Neural cell (in vitro differentiated cells): Measurements from ENCODE around the gene CIDEA. TPM values are rescaled to one million over a fixed set of nuclear protein-coding genes. Genes with fewer than 3 reads are reported as not detected.

Experiments used
- H2AFZ ChIP-seq: fragments of 200-600, 300-800 bp; sonication (generic), shearing (Covaris generic); 2 replicates; pipeline ENCODE4 v1.6.0; 2014; ENCODE audit warnings: low read depth, mild to moderate bottlenecking, antibody characterized with exemption, low read length, moderate library complexity
- H3F3A ChIP-seq: fragments of 200-600 bp; shearing (Covaris generic); 2 replicates; pipeline ENCODE4 v1.6.1; 2016; ENCODE audit warnings: mild to moderate bottlenecking, moderate library complexity, mixed read lengths, antibody characterized with exemption, low read length; ENCODE audit not compliant: insufficient read depth, poor library complexity, severe bottlenecking
- H3K27ac ChIP-seq: fragments of 200-600, 300-800 bp; sonication (generic), shearing (Covaris generic); 2 replicates; pipeline ENCODE4 v1.5.1; 2014; ENCODE audit warnings: mild to moderate bottlenecking, low read length, moderate library complexity
- H3K27me3 ChIP-seq: fragments of 300-800, 200-600 bp; sonication (generic), shearing (Covaris generic); 2 replicates; pipeline ENCODE4 v1.6.0; 2014; ENCODE audit warnings: mild to moderate bottlenecking, low read depth, low read length, moderate library complexity; ENCODE audit not compliant: insufficient read depth
- H3K36me3 ChIP-seq: fragments of 300-800, 200-600 bp; sonication (generic), shearing (Covaris generic); 2 replicates; pipeline ENCODE4 v1.5.1; 2014; ENCODE audit warnings: mild to moderate bottlenecking, antibody characterized with exemption, low read length, moderate library complexity; ENCODE audit not compliant: insufficient read depth
- H3K4me2 ChIP-seq: fragments of 300-800, 200-600 bp; sonication (generic), shearing (Covaris generic); 2 replicates; pipeline ENCODE4 v1.6.0; 2014; ENCODE audit warnings: mild to moderate bottlenecking, low read length
- H3K4me3 ChIP-seq: fragments of 300-800, 200-600 bp; sonication (generic), shearing (Covaris generic); 2 replicates; pipeline ENCODE4 v1.5.1; 2014; ENCODE audit warnings: mild to moderate bottlenecking, low read length, moderate library complexity
- H3K79me2 ChIP-seq: fragments of 200-600 bp; shearing (Covaris generic); replicated peaks from 2 replicates; pipeline ENCODE4 v1.6.0; 2014; ENCODE audit warnings: mild to moderate bottlenecking, low read length, moderate library complexity; ENCODE audit not compliant: insufficient read depth
- H3K9ac ChIP-seq: fragments of 300-800, 200-600 bp; sonication (generic), shearing (Covaris generic); 2 replicates; pipeline ENCODE4 v1.6.1; 2016; ENCODE audit warnings: mild to moderate bottlenecking, low read length, mixed read lengths
- H3K9me2 ChIP-seq: fragments of 200-600 bp; shearing (Covaris generic); 2 replicates; pipeline ENCODE4 v1.6.1; 2016; ENCODE audit warnings: mild to moderate bottlenecking, low read length, mixed read lengths; ENCODE audit not compliant: insufficient read depth
- H3K9me3 ChIP-seq: fragments of 200-600, 300-800 bp; sonication (generic), shearing (Covaris generic); 2 replicates; pipeline ENCODE4 v1.6.1; 2016; ENCODE audit warnings: mild to moderate bottlenecking, mixed run types, low read length, moderate library complexity, mixed read lengths
- H4K20me1 ChIP-seq: fragments of 200-600 bp; shearing (Covaris generic); 2 replicates; pipeline ENCODE4 v1.6.1; 2016; ENCODE audit warnings: mild to moderate bottlenecking, mixed run types; ENCODE audit not compliant: insufficient read depth
- EP300 ChIP-seq: fragments of 450-650 bp; conservative IDR thresholded peaks from 2 replicates; pipeline ENCODE4 v1.6.1; 2014; ENCODE audit warnings: antibody characterized with exemption, mild to moderate bottlenecking, moderate library complexity; ENCODE audit not compliant: poor library complexity, severe bottlenecking
- EZH2 ChIP-seq: fragments of 200-600, 300-800 bp; shearing (Covaris generic), sonication (generic); IDR thresholded peaks from 2 replicates; pipeline ENCODE4 v1.6.1; 2014; ENCODE audit warnings: antibody characterized with exemption, low read length, borderline replicate concordance, mild to moderate bottlenecking; ENCODE audit not compliant: insufficient read depth, poor library complexity, severe bottlenecking
- MXI1 ChIP-seq: fragments of 450-650 bp; conservative IDR thresholded peaks from 2 replicates; pipeline ENCODE4 v1.6.1; 2014; ENCODE audit warnings: antibody characterized with exemption, mild to moderate bottlenecking; ENCODE audit not compliant: poor library complexity, severe bottlenecking
- POLR2AphosphoS5 ChIP-seq: IDR thresholded peaks from 2 replicates; pipeline ENCODE4 v1.6.1; 2012
- RAD21 ChIP-seq: fragments of 450-650 bp; conservative IDR thresholded peaks from 2 replicates; pipeline ENCODE4 v1.6.1; 2014; ENCODE audit warnings: antibody characterized with exemption, mild to moderate bottlenecking, moderate library complexity
- SMC3 ChIP-seq: fragments of 450-650 bp; conservative IDR thresholded peaks from 2 replicates; pipeline ENCODE4 v1.6.1; 2014; ENCODE audit warnings: antibody characterized with exemption, mild to moderate bottlenecking, moderate library complexity; ENCODE audit not compliant: poor library complexity
- TAF1 ChIP-seq: IDR thresholded peaks from 2 replicates; pipeline ENCODE4 v1.6.1; 2012; ENCODE audit warnings: low read depth
- polyA plus RNA-seq: library from polyadenylated mRNA; depleted of rRNA; stranded (reverse); fragments of >200 nt; gene quantifications from 2 replicates; pipeline ENCODE4 v1.2.3, GENCODE V29; 2014
- TF ChIP-seq, protein P1 (sequence below): fragments of 450-650 bp; IDR thresholded peaks from 2 replicates; pipeline ENCODE4 v1.5.1; 2014; ENCODE audit warnings: antibody characterized with exemption, mild to moderate bottlenecking, moderate library complexity; ENCODE audit not compliant: poor library complexity, severe bottlenecking
- TF ChIP-seq, protein P2 (sequence below): IDR thresholded peaks from 2 replicates; pipeline ENCODE4 v1.6.1; 2012; ENCODE audit warnings: borderline replicate concordance

CIDEA gene
- polyA plus RNA-seq, 1 donor from 2014 or later, result not detected

DNA sequence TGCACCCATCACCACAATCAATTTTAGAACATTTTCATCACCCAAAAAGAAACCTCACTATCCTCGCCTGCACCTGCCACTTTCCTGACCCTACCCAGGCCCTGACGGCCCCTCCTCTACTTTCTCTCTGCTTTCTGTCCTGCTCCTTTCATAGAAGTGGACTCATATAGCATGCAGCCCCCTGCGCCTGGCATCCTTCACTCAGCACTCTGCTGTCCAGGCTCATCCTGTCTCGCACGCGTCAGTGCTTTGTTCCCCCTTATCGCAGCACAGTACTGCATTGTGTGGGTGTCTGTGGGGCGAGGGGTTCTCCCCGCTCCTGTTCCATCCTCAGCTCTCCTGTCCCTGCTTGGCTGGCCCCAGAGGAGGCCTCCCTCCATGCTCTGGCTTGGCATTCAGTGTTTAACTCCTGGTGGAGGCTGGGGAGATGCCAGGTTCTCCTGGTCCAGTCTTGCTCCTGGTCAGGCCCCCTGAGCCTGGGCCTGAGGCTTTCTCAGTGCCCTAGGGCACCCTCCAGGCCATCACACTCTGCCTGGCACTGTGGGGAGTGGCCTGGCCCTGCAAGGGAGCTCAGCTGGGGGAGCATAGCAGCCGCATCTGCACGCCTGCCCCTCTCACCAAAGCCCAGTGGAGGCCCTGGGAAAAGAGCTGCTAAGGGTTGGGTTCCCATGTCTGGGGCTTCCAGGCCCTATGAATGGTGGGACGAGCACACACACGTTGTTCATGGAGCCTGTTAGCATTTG lies 47.3 kb downstream of the CIDEA start:
- Histone ChIP-seq H2AFZ (no peak overlapping the region), H3K27ac (no peak overlapping the region), H3F3A (no peaks in the 10 kb centered on the region), H3K36me3 (no peaks in the 10 kb centered on the region), H4K20me1 (no peaks in the 10 kb centered on the region), H3K4me3 (no peak overlapping the region), H3K79me2 (no peaks in the 10 kb centered on the region), H3K9me2 (no peaks in the 10 kb centered on the region), H3K9me3 (no peaks in the 10 kb centered on the region), H3K4me2 (no peak overlapping the region), H3K27me3 (peaks cover 18% of the 10 kb centered on the region), H3K9ac (no peak overlapping the region)
- no peak for TF ChIP-seq TAF1
- TF ChIP-seq, protein P1, sequence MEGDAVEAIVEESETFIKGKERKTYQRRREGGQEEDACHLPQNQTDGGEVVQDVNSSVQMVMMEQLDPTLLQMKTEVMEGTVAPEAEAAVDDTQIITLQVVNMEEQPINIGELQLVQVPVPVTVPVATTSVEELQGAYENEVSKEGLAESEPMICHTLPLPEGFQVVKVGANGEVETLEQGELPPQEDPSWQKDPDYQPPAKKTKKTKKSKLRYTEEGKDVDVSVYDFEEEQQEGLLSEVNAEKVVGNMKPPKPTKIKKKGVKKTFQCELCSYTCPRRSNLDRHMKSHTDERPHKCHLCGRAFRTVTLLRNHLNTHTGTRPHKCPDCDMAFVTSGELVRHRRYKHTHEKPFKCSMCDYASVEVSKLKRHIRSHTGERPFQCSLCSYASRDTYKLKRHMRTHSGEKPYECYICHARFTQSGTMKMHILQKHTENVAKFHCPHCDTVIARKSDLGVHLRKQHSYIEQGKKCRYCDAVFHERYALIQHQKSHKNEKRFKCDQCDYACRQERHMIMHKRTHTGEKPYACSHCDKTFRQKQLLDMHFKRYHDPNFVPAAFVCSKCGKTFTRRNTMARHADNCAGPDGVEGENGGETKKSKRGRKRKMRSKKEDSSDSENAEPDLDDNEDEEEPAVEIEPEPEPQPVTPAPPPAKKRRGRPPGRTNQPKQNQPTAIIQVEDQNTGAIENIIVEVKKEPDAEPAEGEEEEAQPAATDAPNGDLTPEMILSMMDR, result no peak
- TF ChIP-seq SMC3, result no peak
- TF ChIP-seq POLR2AphosphoS5, result no peak
- TF ChIP-seq, protein P2, sequence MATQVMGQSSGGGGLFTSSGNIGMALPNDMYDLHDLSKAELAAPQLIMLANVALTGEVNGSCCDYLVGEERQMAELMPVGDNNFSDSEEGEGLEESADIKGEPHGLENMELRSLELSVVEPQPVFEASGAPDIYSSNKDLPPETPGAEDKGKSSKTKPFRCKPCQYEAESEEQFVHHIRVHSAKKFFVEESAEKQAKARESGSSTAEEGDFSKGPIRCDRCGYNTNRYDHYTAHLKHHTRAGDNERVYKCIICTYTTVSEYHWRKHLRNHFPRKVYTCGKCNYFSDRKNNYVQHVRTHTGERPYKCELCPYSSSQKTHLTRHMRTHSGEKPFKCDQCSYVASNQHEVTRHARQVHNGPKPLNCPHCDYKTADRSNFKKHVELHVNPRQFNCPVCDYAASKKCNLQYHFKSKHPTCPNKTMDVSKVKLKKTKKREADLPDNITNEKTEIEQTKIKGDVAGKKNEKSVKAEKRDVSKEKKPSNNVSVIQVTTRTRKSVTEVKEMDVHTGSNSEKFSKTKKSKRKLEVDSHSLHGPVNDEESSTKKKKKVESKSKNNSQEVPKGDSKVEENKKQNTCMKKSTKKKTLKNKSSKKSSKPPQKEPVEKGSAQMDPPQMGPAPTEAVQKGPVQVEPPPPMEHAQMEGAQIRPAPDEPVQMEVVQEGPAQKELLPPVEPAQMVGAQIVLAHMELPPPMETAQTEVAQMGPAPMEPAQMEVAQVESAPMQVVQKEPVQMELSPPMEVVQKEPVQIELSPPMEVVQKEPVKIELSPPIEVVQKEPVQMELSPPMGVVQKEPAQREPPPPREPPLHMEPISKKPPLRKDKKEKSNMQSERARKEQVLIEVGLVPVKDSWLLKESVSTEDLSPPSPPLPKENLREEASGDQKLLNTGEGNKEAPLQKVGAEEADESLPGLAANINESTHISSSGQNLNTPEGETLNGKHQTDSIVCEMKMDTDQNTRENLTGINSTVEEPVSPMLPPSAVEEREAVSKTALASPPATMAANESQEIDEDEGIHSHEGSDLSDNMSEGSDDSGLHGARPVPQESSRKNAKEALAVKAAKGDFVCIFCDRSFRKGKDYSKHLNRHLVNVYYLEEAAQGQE, result no peak
- TF ChIP-seq EP300, result no peak
- no peak for TF ChIP-seq RAD21
- TF ChIP-seq EZH2, result no peak
- TF ChIP-seq MXI1, result no peak

DNA sequence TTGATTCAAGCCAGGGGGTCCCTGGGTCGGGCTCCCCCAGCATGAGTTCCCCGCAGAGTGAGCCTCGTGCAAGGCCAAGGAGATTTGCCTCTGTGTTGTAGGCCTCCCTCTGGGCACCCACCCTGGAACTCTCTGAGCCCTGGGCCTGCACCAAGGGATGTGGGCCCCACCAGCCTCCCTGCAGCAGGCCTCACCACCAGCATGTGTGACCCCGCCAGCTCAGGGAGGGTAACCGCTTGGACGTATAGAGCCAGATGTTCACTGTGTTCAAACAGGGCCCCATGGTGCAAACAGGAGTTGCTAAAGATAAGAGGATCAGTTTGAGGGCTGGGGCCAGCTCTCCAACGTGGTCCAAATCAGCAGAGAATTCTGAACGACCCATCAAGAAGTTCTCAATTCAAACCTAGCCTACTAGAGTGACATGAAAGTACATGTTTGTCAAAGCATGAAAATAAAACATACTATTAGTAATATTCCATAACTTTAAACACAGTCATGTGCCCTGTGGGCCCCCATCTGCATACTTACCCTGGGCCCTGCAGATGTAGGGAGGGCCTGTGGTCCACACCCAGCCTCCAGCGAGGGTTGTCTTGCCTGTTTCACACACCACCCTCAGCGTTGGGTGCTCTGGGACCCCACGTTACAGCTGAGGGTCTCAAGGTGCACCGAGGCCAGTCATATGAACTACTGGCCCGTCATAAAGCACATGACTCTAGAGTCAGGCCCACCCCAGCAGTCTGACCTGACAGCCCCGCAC lies 48.4 kb downstream of the CIDEA start:
- TF ChIP-seq SMC3, result no peak
- no peak for TF ChIP-seq MXI1
- TF ChIP-seq POLR2AphosphoS5, result no peak
- no peak for TF ChIP-seq EZH2
- TF ChIP-seq, protein P2, result no peak
- no peak for TF ChIP-seq TAF1
- TF ChIP-seq, protein P1, result no peak
- TF ChIP-seq EP300, result no peak
- TF ChIP-seq RAD21, result no peak
- Histone ChIP-seq H3K9me2 (no peaks in the 10 kb centered on the region), H3K36me3 (no peaks in the 10 kb centered on the region), H3K9me3 (no peaks in the 10 kb centered on the region), H3K4me2 (no peak overlapping the region), H3K27me3 (peaks cover 30% of the 10 kb centered on the region), H3K79me2 (no peaks in the 10 kb centered on the region), H3F3A (no peaks in the 10 kb centered on the region), H3K4me3 (no peak overlapping the region), H3K27ac (no peak overlapping the region), H3K9ac (no peak overlapping the region), H2AFZ (no peak overlapping the region), H4K20me1 (no peaks in the 10 kb centered on the region)
